GM18526 (cell line): ENCODE data around the gene RNF214.

Experiments used
- POLR2A ChIP-seq: IDR thresholded peaks from 3 replicates; pipeline ENCODE4 v1.6.1; 2011; ENCODE audit not compliant: insufficient read length; ENCODE audit errors: extremely low read depth

Gene RNF214

GRCh38 chr11:117194267-117194666 lies 38.2 kb upstream of the RNF214 start:
- TF ChIP-seq POLR2A = no peak

- no peak for TF ChIP-seq POLR2A
These were observed 37.2 kb upstream of the RNF214 start for GRCh38 chr11:117195258-117195657.

- TF ChIP-seq POLR2A = no peak
These were observed 36.7 kb upstream of the RNF214 start for GRCh38 chr11:117195761-117196160.

- TF ChIP-seq POLR2A = no peak
These were observed 35.5 kb upstream of the RNF214 start for GRCh38 chr11:117197006-117197405.

GRCh38 chr11:117197516-117198456 lies 34.7 kb upstream of the RNF214 start:
- TF ChIP-seq POLR2A = no peak

- no peak for TF ChIP-seq POLR2A
These were observed 33.9 kb upstream of the RNF214 start for GRCh38 chr11:117198613-117199012.

GRCh38 chr11:117199053-117199915 lies 33.2 kb upstream of the RNF214 start, which contains the start of gene TAGLN:
Gene TAGLN (plus strand): TSS chr11:117199370. CDS start chr11:117203014, 3,644 bp downstream.
- TF ChIP-seq POLR2A = no peak

- TF ChIP-seq POLR2A = no peak
These were observed 32.3 kb upstream of the RNF214 start for GRCh38 chr11:117199916-117200812.

GRCh38 chr11:117200813-117201657 lies 31.4 kb upstream of the RNF214 start:
- TF ChIP-seq POLR2A = no peak

GRCh38 chr11:117201658-117202305 lies 30.7 kb upstream of the RNF214 start:
- TF ChIP-seq POLR2A = no peak

GRCh38 chr11:117202386-117203068 lies 29.9 kb upstream of the RNF214 start:
- TF ChIP-seq POLR2A = no peak

GRCh38 chr11:117203069-117203407 lies 29.4 kb upstream of the RNF214 start:
- no peak for TF ChIP-seq POLR2A
